Keratinocyte (primary cell): ENCODE data around the gene UCK2.

Source experiments
- CTCF ChIP-seq, 3 experiments: IDR thresholded peaks in 1 of 3; conservative IDR thresholded peaks in 1 of 3; optimal IDR thresholded peaks in 1 of 3; 2 replicates in 2 of 3; 3 replicates in 1 of 3; pipeline versions ENCODE3 to v1.5.1; 2011; ENCODE audit warnings: low read length in 3 of 3, mild to moderate bottlenecking in 3 of 3, moderate library complexity in 2 of 3, control low read depth in 1 of 3, inconsistent platforms in 1 of 3; ENCODE audit not compliant: insufficient read depth in 2 of 3; ENCODE audit errors: extremely low read depth in 1 of 3
- EZH2 ChIP-seq: IDR thresholded peaks from one replicate; pipeline ENCODE4 v1.6.1; 2012; ENCODE audit warnings: inconsistent platforms, mild to moderate bottlenecking, low read length, moderate library complexity

GRCh38 chr1:165815725-165816124 is 11.7 kb upstream of the UCK2 start:
- TF ChIP-seq CTCF (optimal IDR thresholded peaks at IDR 0.05 in 1 of 3, IDR thresholded peaks at IDR 0.05 in 1 of 3, conservative IDR thresholded peaks at IDR 0.05 in 1 of 3; ENCODE audit: extremely low read depth in 1 of 3, insufficient read depth in 2 of 3, low read length in 3 of 3) (no peak), EZH2 (no peak)
